ENCODE measurements around the gene NAP1L4. TPM values are rescaled to one million over a fixed set of nuclear protein-coding genes. Genes with fewer than 3 reads are reported as not detected.

NAP1L4 gene
- total RNA-seq, 4 donors from 2014 or later: 90.0 to 148 (median 125) TPM

GRCh38 chr11:2934611-2935239 lies 57.4 kb downstream of the NAP1L4 start:
- Histone ChIP-seq H3K27me3 (peaks cover 0 to 14% (median 4%) of the 10 kb centered on the region in 4 donors), H3K4me3 (no peak overlapping the region), H3K27ac (replicated peaks in 1 of 4) (no peak overlapping the region), H3K4me1 (peaks cover 9 to 13% (median 11%) of the 10 kb centered on the region in 4 donors), H3K9me3 (peaks cover 0 to 10% (median 4%) of the 10 kb centered on the region in 4 donors), H3K36me3 (no peaks in the 10 kb centered on the region)
- TF ChIP-seq, protein P1, sequence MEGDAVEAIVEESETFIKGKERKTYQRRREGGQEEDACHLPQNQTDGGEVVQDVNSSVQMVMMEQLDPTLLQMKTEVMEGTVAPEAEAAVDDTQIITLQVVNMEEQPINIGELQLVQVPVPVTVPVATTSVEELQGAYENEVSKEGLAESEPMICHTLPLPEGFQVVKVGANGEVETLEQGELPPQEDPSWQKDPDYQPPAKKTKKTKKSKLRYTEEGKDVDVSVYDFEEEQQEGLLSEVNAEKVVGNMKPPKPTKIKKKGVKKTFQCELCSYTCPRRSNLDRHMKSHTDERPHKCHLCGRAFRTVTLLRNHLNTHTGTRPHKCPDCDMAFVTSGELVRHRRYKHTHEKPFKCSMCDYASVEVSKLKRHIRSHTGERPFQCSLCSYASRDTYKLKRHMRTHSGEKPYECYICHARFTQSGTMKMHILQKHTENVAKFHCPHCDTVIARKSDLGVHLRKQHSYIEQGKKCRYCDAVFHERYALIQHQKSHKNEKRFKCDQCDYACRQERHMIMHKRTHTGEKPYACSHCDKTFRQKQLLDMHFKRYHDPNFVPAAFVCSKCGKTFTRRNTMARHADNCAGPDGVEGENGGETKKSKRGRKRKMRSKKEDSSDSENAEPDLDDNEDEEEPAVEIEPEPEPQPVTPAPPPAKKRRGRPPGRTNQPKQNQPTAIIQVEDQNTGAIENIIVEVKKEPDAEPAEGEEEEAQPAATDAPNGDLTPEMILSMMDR (IDR thresholded peaks at IDR 0.05): no peak
- TF ChIP-seq POLR2AphosphoS5 (IDR thresholded peaks at IDR 0.05) (no peak), POLR2A (IDR thresholded peaks at IDR 0.05; ENCODE audit: low read depth) (no peak), EP300 (IDR thresholded peaks at IDR 0.05) (no peak)
- intact Hi-C loops (cut with DNase I): no loop called here
- no peak for DNase-seq (ENCODE audit: extremely low spot score)
- WGBS: 86% methylated on average over 14 of the region's 14 CpGs

DNA sequence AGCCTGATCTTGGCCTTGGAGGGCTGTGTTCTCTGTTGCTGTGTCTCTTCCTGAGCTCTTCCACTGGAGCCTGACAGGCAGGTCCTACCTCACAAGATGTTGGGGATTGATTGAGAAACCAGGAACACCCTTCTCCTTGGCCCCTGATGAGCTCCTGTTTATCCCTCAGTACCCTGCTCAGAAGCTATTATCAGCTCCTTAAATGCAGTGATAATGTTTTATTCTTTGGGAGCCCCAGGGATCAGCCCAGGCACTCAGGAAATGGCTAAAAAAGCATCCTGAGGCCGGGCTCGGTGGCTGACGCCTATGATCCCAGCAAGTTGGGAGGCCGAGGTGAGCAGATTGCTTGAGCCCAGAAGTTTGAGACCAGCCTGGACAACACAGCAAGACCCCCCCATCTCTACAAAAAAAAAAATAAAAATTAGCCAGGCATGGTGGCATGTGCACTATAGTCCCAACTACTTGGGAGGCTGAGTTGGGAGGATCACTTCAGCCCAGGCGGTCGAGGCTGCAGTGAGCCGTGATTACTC lies 58.0 kb downstream of the NAP1L4 start:
- H3K4me1 ChIP-seq: peaks cover 14 to 19% (median 18%) of the 10 kb centered on the region in 4 donors
- H3K27me3 ChIP-seq: peaks cover 0 to 21% (median 7%) of the 10 kb centered on the region in 4 donors
- no peak overlapping the region for H3K27ac ChIP-seq (replicated peaks in 1 of 4)
- H3K36me3 ChIP-seq: no peaks in the 10 kb centered on the region
- 95% methylated on average over 7 of the region's 7 CpGs for WGBS
- DNase-seq (ENCODE audit: extremely low spot score): no peak
- peaks cover 0 to 10% (median 4%) of the 10 kb centered on the region in 4 donors for H3K9me3 ChIP-seq
- no peak overlapping the region for H3K4me3 ChIP-seq
- intact Hi-C loops (cut with DNase I): no loop called here
- TF ChIP-seq EP300 (IDR thresholded peaks at IDR 0.05) (no peak), POLR2A (IDR thresholded peaks at IDR 0.05; ENCODE audit: low read depth) (no peak)
- TF ChIP-seq, protein P1 (IDR thresholded peaks at IDR 0.05): no peak

GRCh38 chr11:2933375-2934020 lies 58.6 kb downstream of the NAP1L4 start:
- DNase-seq (ENCODE audit: extremely low spot score): no peak
- no peaks in the 10 kb centered on the region for H3K36me3 ChIP-seq
- H3K27ac ChIP-seq (replicated peaks in 1 of 4): no peak overlapping the region
- intact Hi-C loops (cut with DNase I): no loop called here
- H3K4me3 ChIP-seq: no peak overlapping the region
- H3K27me3 ChIP-seq: peaks cover 0 to 27% (median 12%) of the 10 kb centered on the region in 4 donors
- peaks cover 0 to 10% (median 4%) of the 10 kb centered on the region in 4 donors for H3K9me3 ChIP-seq
- TF ChIP-seq, protein P1 (IDR thresholded peaks at IDR 0.05): no peak
- TF ChIP-seq POLR2AphosphoS5 (IDR thresholded peaks at IDR 0.05): peak; percentile 26 to 40
- H3K4me1 ChIP-seq: peaks cover 20 to 25% (median 23%) of the 10 kb centered on the region in 4 donors
- WGBS: 45% methylated on average over 8 of the region's 12 CpGs

- Histone ChIP-seq H3K4me1 (peaks cover 25 to 31% (median 30%) of the 10 kb centered on the region in 4 donors), H3K27ac (replicated peaks in 1 of 4) (no peak overlapping the region), H3K27me3 (peaks cover 0 to 33% (median 15%) of the 10 kb centered on the region in 4 donors), H3K9me3 (peaks cover 0 to 9% (median 3%) of the 10 kb centered on the region in 4 donors), H3K4me3 (no peak overlapping the region), H3K36me3 (no peaks in the 10 kb centered on the region)
- WGBS: 65% methylated on average over 9 of the region's 15 CpGs
- no peak for DNase-seq (ENCODE audit: extremely low spot score)
- intact Hi-C loops (cut with DNase I): no loop called here
- TF ChIP-seq, protein P1 (IDR thresholded peaks at IDR 0.05): no peak
- TF ChIP-seq EP300 (IDR thresholded peaks at IDR 0.05): no peak
- no peak for TF ChIP-seq POLR2A (IDR thresholded peaks at IDR 0.05; ENCODE audit: low read depth)
- TF ChIP-seq POLR2AphosphoS5 (IDR thresholded peaks at IDR 0.05): no peak
Measured at GRCh38 chr11:2932850-2933251, 59.3 kb downstream of the NAP1L4 start.
